Esophagus squamous epithelium (tissue), 4 donors: ENCODE measurements around the gene UGP2.

Experiments used
- POLR2A ChIP-seq, 4 donors: fragments of 450-650 bp; IDR thresholded peaks; one replicate each; pipeline ENCODE4 v1.6.1; 2017; ENCODE audit warnings: antibody characterized with exemption in 4 of 4, mild to moderate bottlenecking in 4 of 4, moderate library complexity in 3 of 4
- TF ChIP-seq, protein P1 (sequence below), 6 experiments: fragments of 450-650 bp in 4 of 6; fragments of 200-600 bp in 2 of 6; sonication (generic) in 2 of 6; IDR thresholded peaks; one replicate each; pipeline ENCODE4 v1.5.1; 2016 to 2019; ENCODE audit warnings: antibody characterized with exemption in 6 of 6, mild to moderate bottlenecking in 4 of 6, moderate library complexity in 4 of 6

DNA sequence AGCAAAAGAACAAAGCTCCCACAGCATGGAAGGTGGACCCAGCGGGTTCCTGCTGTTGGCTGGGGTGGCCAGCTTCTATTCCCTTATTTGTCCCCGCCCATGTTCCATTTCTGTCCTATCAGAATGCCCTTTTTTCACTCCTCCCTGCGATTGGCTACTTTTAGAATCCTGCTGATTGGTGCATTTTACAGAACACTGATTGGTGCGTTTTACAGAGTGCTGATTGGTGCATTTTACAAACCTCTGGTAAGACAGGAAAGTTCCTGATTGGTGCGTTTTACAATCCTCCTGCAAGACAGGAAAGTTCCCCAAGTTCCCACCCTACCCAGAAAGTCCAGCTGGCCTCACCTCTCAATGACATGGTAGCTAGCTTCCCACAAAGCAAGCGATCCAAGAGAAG, 40.2 kb upstream of the UGP2 start:
- TF ChIP-seq, protein P1, sequence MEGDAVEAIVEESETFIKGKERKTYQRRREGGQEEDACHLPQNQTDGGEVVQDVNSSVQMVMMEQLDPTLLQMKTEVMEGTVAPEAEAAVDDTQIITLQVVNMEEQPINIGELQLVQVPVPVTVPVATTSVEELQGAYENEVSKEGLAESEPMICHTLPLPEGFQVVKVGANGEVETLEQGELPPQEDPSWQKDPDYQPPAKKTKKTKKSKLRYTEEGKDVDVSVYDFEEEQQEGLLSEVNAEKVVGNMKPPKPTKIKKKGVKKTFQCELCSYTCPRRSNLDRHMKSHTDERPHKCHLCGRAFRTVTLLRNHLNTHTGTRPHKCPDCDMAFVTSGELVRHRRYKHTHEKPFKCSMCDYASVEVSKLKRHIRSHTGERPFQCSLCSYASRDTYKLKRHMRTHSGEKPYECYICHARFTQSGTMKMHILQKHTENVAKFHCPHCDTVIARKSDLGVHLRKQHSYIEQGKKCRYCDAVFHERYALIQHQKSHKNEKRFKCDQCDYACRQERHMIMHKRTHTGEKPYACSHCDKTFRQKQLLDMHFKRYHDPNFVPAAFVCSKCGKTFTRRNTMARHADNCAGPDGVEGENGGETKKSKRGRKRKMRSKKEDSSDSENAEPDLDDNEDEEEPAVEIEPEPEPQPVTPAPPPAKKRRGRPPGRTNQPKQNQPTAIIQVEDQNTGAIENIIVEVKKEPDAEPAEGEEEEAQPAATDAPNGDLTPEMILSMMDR (IDR thresholded peaks at IDR 0.05): no peak
- TF ChIP-seq POLR2A (IDR thresholded peaks at IDR 0.05): no peak
